ENCODE measurements around the gene RAB37. TPM values are rescaled to one million over a fixed set of nuclear protein-coding genes. Genes with fewer than 3 reads are reported as not detected.

RAB37 gene
- total and polyA plus RNA-seq, 2 of the 13 experiments (the other 11 are each of a cell fraction or from before 2014, with no cell fraction given), result 0.91 to 3.7 TPM

DNA sequence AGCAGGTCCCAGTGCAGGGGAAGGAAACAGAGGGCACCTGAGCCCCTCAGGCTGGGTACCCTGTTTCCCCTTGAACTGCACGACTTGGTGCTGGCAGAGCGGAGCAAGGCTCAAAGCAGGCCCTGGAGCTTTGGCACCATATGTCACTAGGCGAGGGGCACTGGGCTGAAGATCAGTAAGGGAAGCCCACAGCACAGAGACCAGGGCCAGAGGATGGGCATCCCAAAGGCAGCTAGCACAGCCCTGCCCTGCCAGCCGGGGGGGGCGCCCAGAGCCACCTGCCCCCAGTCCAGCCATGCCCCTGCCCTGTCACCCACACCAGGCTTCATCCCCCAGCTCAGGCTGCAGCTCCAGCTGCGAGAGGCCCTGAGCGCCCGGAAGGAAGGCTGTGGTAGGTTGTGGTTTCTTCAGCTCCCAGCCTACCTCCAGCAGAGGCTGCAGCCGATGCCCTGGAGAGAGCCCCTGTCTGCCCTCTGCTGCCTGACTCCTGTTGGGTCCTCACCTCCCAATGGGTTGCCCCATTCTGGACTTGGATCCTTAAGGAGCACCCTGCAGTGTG is 22.3 kb downstream of the RAB37 start (continued):
- TF ChIP-seq, protein P1, sequence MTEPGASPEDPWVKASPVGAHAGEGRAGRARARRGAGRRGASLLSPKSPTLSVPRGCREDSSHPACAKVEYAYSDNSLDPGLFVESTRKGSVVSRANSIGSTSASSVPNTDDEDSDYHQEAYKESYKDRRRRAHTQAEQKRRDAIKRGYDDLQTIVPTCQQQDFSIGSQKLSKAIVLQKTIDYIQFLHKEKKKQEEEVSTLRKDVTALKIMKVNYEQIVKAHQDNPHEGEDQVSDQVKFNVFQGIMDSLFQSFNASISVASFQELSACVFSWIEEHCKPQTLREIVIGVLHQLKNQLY (CRISPR knock-in tag; IDR thresholded peaks at IDR 0.05), result no peak
- TF ChIP-seq KLF6 (CRISPR knock-in tag; IDR thresholded peaks at IDR 0.05) (no peak), ZNF556 (CRISPR knock-in tag; IDR thresholded peaks at IDR 0.05; ENCODE audit: borderline replicate concordance) (no peak), ZNF879 (CRISPR knock-in tag; IDR thresholded peaks at IDR 0.05) (no peak), SMC3 (IDR thresholded peaks at IDR 0.05; ENCODE audit: low read length) (peak; percentile 27; the same call in 1 of the 2 replicates), KDM5B (CRISPR knock-in tag; IDR thresholded peaks at IDR 0.05; ENCODE audit: borderline replicate concordance) (0 out of 2 replicates have a peak, but pooled peaks have one; percentile 49), SSRP1 (CRISPR knock-in tag; IDR thresholded peaks at IDR 0.05) (no peak; the same call in 1 of the 2 replicates), NRL (CRISPR knock-in tag; IDR thresholded peaks at IDR 0.05; ENCODE audit: borderline replicate concordance) (no peak), CHCHD3 (CRISPR knock-in tag; IDR thresholded peaks at IDR 0.05) (no peak), BHLHE40 (IDR thresholded peaks at IDR 0.05; ENCODE audit: low read length) (no peak), ZNF354B (CRISPR knock-in tag; IDR thresholded peaks at IDR 0.05) (no peak), ZKSCAN1 (IDR thresholded peaks at IDR 0.05; ENCODE audit: low read length) (no peak), ZMYM3 (CRISPR knock-in tag; IDR thresholded peaks at IDR 0.05) (no peak), ZNF546 (CRISPR knock-in tag; conservative IDR thresholded peaks at IDR 0.05) (no peak), MZF1 (CRISPR knock-in tag; IDR thresholded peaks at IDR 0.05; ENCODE audit: borderline replicate concordance) (no peak), PAX8 (CRISPR knock-in tag; IDR thresholded peaks at IDR 0.05; ENCODE audit: borderline replicate concordance) (no peak), CBFB (CRISPR knock-in tag; IDR thresholded peaks at IDR 0.05) (no peak), ZNF207 (IDR thresholded peaks at IDR 0.05; ENCODE audit: borderline replicate concordance) (no peak)
- TF ChIP-seq, protein P2, sequence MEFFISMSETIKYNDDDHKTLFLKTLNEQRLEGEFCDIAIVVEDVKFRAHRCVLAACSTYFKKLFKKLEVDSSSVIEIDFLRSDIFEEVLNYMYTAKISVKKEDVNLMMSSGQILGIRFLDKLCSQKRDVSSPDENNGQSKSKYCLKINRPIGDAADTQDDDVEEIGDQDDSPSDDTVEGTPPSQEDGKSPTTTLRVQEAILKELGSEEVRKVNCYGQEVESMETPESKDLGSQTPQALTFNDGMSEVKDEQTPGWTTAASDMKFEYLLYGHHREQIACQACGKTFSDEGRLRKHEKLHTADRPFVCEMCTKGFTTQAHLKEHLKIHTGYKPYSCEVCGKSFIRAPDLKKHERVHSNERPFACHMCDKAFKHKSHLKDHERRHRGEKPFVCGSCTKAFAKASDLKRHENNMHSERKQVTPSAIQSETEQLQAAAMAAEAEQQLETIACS (CRISPR knock-in tag; IDR thresholded peaks at IDR 0.05), result no peak
- TF ChIP-seq, protein P3, sequence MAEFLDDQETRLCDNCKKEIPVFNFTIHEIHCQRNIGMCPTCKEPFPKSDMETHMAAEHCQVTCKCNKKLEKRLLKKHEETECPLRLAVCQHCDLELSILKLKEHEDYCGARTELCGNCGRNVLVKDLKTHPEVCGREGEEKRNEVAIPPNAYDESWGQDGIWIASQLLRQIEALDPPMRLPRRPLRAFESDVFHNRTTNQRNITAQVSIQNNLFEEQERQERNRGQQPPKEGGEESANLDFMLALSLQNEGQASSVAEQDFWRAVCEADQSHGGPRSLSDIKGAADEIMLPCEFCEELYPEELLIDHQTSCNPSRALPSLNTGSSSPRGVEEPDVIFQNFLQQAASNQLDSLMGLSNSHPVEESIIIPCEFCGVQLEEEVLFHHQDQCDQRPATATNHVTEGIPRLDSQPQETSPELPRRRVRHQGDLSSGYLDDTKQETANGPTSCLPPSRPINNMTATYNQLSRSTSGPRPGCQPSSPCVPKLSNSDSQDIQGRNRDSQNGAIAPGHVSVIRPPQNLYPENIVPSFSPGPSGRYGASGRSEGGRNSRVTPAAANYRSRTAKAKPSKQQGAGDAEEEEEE (CRISPR knock-in tag; IDR thresholded peaks at IDR 0.05; ENCODE audit: borderline replicate concordance), result no peak
- TF ChIP-seq, protein P4, sequence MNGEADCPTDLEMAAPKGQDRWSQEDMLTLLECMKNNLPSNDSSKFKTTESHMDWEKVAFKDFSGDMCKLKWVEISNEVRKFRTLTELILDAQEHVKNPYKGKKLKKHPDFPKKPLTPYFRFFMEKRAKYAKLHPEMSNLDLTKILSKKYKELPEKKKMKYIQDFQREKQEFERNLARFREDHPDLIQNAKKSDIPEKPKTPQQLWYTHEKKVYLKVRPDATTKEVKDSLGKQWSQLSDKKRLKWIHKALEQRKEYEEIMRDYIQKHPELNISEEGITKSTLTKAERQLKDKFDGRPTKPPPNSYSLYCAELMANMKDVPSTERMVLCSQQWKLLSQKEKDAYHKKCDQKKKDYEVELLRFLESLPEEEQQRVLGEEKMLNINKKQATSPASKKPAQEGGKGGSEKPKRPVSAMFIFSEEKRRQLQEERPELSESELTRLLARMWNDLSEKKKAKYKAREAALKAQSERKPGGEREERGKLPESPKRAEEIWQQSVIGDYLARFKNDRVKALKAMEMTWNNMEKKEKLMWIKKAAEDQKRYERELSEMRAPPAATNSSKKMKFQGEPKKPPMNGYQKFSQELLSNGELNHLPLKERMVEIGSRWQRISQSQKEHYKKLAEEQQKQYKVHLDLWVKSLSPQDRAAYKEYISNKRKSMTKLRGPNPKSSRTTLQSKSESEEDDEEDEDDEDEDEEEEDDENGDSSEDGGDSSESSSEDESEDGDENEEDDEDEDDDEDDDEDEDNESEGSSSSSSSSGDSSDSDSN (CRISPR knock-in tag; IDR thresholded peaks at IDR 0.05), result no peak
- TF ChIP-seq, protein P5, sequence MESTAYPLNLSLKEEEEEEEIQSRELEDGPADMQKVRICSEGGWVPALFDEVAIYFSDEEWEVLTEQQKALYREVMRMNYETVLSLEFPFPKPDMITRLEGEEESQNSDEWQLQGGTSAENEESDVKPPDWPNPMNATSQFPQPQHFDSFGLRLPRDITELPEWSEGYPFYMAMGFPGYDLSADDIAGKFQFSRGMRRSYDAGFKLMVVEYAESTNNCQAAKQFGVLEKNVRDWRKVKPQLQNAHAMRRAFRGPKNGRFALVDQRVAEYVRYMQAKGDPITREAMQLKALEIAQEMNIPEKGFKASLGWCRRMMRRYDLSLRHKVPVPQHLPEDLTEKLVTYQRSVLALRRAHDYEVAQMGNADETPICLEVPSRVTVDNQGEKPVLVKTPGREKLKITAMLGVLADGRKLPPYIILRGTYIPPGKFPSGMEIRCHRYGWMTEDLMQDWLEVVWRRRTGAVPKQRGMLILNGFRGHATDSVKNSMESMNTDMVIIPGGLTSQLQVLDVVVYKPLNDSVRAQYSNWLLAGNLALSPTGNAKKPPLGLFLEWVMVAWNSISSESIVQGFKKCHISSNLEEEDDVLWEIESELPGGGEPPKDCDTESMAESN (CRISPR knock-in tag; conservative IDR thresholded peaks at IDR 0.05), result no peak
- TF ChIP-seq, protein P6, sequence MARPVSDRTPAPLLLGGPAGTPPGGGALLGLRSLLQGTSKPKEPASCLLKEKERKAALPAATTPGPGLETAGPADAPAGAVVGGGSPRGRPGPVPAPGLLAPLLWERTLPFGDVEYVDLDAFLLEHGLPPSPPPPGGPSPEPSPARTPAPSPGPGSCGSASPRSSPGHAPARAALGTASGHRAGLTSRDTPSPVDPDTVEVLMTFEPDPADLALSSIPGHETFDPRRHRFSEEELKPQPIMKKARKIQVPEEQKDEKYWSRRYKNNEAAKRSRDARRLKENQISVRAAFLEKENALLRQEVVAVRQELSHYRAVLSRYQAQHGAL (CRISPR knock-in tag; IDR thresholded peaks at IDR 0.05; ENCODE audit: not compliant biosample characterization), result no peak

All from HepG2 (cell line).